Natural killer cell (primary cell): ENCODE measurements around the gene CPNE8. TPM values are rescaled to one million over a fixed set of nuclear protein-coding genes. Genes with fewer than 3 reads are reported as not detected.

Experiments
- ATAC-seq, 3 donors: fragments of 150-1000 bp in 2 of 3; fragments of 200-7000 bp in 1 of 3; cut with Tn5 transposase; 1 replicate in 1 of 3; 2 replicates in 2 of 3; pipeline ENCODE4 v1.10.0; 2021; ENCODE audit warnings: mild to moderate bottlenecking in 2 of 3, moderate library complexity in 2 of 3
- DNase-seq, 2 donors: peaks; one replicate each; pipeline versions ENCODE4 v3.0.0 to v3.0.0-alpha.2; 2013 to 2021; ENCODE audit warnings: mixed read lengths in 1 of 2
- H3K27ac ChIP-seq: one replicate; pipeline ENCODE4 v1.5.1; 2013; ENCODE audit warnings: mild to moderate bottlenecking, low read length
- H3K27me3 ChIP-seq: one replicate; pipeline ENCODE4 v1.6.1; 2013; ENCODE audit warnings: low read length; ENCODE audit not compliant: control insufficient read depth, insufficient read depth
- H3K36me3 ChIP-seq: one replicate; pipeline ENCODE4 v1.6.1; 2013; ENCODE audit warnings: low read length; ENCODE audit not compliant: control insufficient read depth, insufficient read depth
- H3K4me1 ChIP-seq: one replicate; pipeline ENCODE4 v1.6.1; 2013; ENCODE audit warnings: low read length; ENCODE audit not compliant: control insufficient read depth, insufficient read depth
- H3K4me3 ChIP-seq: one replicate; pipeline ENCODE4 v1.5.1; 2013; ENCODE audit warnings: low read length
- H3K9me3 ChIP-seq: one replicate; pipeline ENCODE4 v1.6.1; 2013; ENCODE audit warnings: low read length; ENCODE audit not compliant: control insufficient read depth, insufficient read depth
- H3K27ac Mint-ChIP-seq, 2 donors: one replicate each; pipeline ENCODE4 v1.8.0; 2022; ENCODE audit warnings: mild to moderate bottlenecking in 2 of 2, mixed read lengths in 2 of 2, moderate library complexity in 1 of 2
- H3K27me3 Mint-ChIP-seq, 2 donors: one replicate each; pipeline ENCODE4 v1.8.0; 2022; ENCODE audit warnings: low read depth in 2 of 2, mixed read lengths in 2 of 2
- H3K36me3 Mint-ChIP-seq: one replicate; pipeline ENCODE4 v1.8.0; 2022; ENCODE audit warnings: mixed read lengths
- H3K4me1 Mint-ChIP-seq, 2 donors: one replicate each; pipeline ENCODE4 v1.8.0; 2022; ENCODE audit warnings: mixed read lengths in 2 of 2
- H3K4me3 Mint-ChIP-seq: one replicate; pipeline ENCODE4 v1.8.0; 2022; ENCODE audit warnings: mild to moderate bottlenecking, moderate library complexity, mixed read lengths
- H3K9me3 Mint-ChIP-seq, 2 donors: one replicate each; pipeline ENCODE4 v1.8.0; 2022; ENCODE audit warnings: mixed read lengths in 2 of 2
- CTCF ChIP-seq: fragments of 200-600 bp; IDR thresholded peaks from one replicate; pipeline ENCODE4 v1.8.0; 2022; ENCODE audit warnings: antibody characterized with exemption
- WGBS: methylation state at CpG from one replicate; pipeline ENCODE4 v1.1.7; 2013; ENCODE audit warnings: missing lambda C conversion rate; ENCODE audit not compliant: insufficient coverage; 5-methylcytosine and 5-hydroxymethylcytosine counted together
- intact Hi-C: fragments of 100-400 bp; cut with micrococcal nuclease; formaldehyde crosslinking; loops from one replicate; pipeline ENCODE4 v1.14.2; 2022
- total RNA-seq, 4 donors: library from RNA; stranded (reverse); fragments of 120-200 nt in 1 of 4; gene quantifications; one replicate each; pipeline versions ENCODE4 v1.2.3 to v1.2.4, GENCODE V29; 2013 to 2022

CPNE8 gene
- total RNA-seq, 3 donors from 2014 or later (not counting 1 experiment from before 2014, with no cell fraction given), result 6.1 to 8.1 (median 7.9) TPM

GRCh38 chr12:38823314-38823713 lies 82.1 kb downstream of the CPNE8 start:
- H3K4me1 ChIP-seq, result no peaks in the 10 kb centered on the region
- H3K9me3 Mint-ChIP-seq, result no peaks in the 10 kb centered on the region
- intact Hi-C loops, result no loop called here
- H3K27ac Mint-ChIP-seq, result no peak overlapping the region
- H3K4me1 Mint-ChIP-seq, result no peaks in the 10 kb centered on the region
- H3K27me3 Mint-ChIP-seq, result no peaks in the 10 kb centered on the region
- no peak overlapping the region for H3K27ac ChIP-seq
- H3K36me3 Mint-ChIP-seq, result no peaks in the 10 kb centered on the region
- H3K9me3 ChIP-seq, result no peaks in the 10 kb centered on the region
- H3K27me3 ChIP-seq, result no peaks in the 10 kb centered on the region
- 57% methylated on average over 2 of the region's 2 CpGs for WGBS
- no peak overlapping the region for H3K4me3 ChIP-seq
- no peaks in the 10 kb centered on the region for H3K36me3 ChIP-seq
- DNase-seq (no peak), ATAC-seq (no peak)
- H3K4me3 Mint-ChIP-seq, result no peak overlapping the region
- TF ChIP-seq CTCF, result no peak

GRCh38 chr12:38817942-38818341 lies 87.4 kb downstream of the CPNE8 start:
- H3K27me3 ChIP-seq, result no peaks in the 10 kb centered on the region
- TF ChIP-seq CTCF, result no peak
- Mint-ChIP-seq H3K27me3 (no peaks in the 10 kb centered on the region), H3K9me3 (no peaks in the 10 kb centered on the region), H3K27ac (no peak overlapping the region), H3K4me1 (peaks cover 0 to 5% of the 10 kb centered on the region in 2 donors), H3K36me3 (no peaks in the 10 kb centered on the region), H3K4me3 (no peak overlapping the region)
- no peaks in the 10 kb centered on the region for H3K9me3 ChIP-seq
- DNase-seq, result no peak
- H3K36me3 ChIP-seq, result no peaks in the 10 kb centered on the region
- ATAC-seq, result no peak
- H3K4me3 ChIP-seq, result no peak overlapping the region
- no peaks in the 10 kb centered on the region for H3K4me1 ChIP-seq
- H3K27ac ChIP-seq, result no peak overlapping the region
- 88% methylated on average over 1 of the region's 3 CpGs for WGBS
- intact Hi-C loops, result no loop called here

GRCh38 chr12:38813923-38814322 lies 91.5 kb downstream of the CPNE8 start:
- no peak for TF ChIP-seq CTCF
- no peak overlapping the region for H3K27ac ChIP-seq
- no peaks in the 10 kb centered on the region for H3K36me3 Mint-ChIP-seq

GRCh38 chr12:38811814-38812356 lies 93.5 kb downstream of the CPNE8 start:
- 93% methylated on average over 2 of the region's 2 CpGs for WGBS
- Mint-ChIP-seq H3K9me3 (peaks cover 2 to 4% of the 10 kb centered on the region in 2 donors), H3K36me3 (no peaks in the 10 kb centered on the region), H3K4me1 (peaks cover 0 to 5% of the 10 kb centered on the region in 2 donors), H3K27ac (no peak overlapping the region), H3K27me3 (no peaks in the 10 kb centered on the region), H3K4me3 (no peak overlapping the region)
- ATAC-seq (no peak), DNase-seq (no peak)
- Histone ChIP-seq H3K27me3 (no peaks in the 10 kb centered on the region), H3K27ac (no peak overlapping the region), H3K36me3 (no peaks in the 10 kb centered on the region), H3K9me3 (peaks cover 3% of the 10 kb centered on the region), H3K4me3 (no peak overlapping the region), H3K4me1 (no peaks in the 10 kb centered on the region)
- no peak for TF ChIP-seq CTCF
- intact Hi-C loops, result no loop called here

More at GRCh38 chr12:38813923-38814322, 91.5 kb downstream of the CPNE8 start:
- ATAC-seq, result no peak
- no peaks in the 10 kb centered on the region for H3K4me1 ChIP-seq
- WGBS, result 73% methylated on average over 3 of the region's 3 CpGs
- intact Hi-C loops, result no loop called here
- H3K36me3 ChIP-seq, result no peaks in the 10 kb centered on the region
- Mint-ChIP-seq H3K27me3 (no peaks in the 10 kb centered on the region), H3K27ac (no peak overlapping the region), H3K4me3 (no peak overlapping the region), H3K4me1 (peaks cover 0 to 5% of the 10 kb centered on the region in 2 donors), H3K9me3 (peaks cover 2 to 4% of the 10 kb centered on the region in 2 donors)
- DNase-seq, result no peak
- H3K4me3 ChIP-seq, result no peak overlapping the region
- H3K9me3 ChIP-seq, result peaks cover 3% of the 10 kb centered on the region
- no peaks in the 10 kb centered on the region for H3K27me3 ChIP-seq
